Thoracic aorta endothelial cell (primary cell): ENCODE results near the gene ASNS. TPM values are rescaled to one million over a fixed set of nuclear protein-coding genes. Genes with fewer than 3 reads are reported as not detected.

Source experiments
- small RNA-seq: library from RNA; depleted of rRNA; stranded (forward); fragments of <200 nt; gene quantifications from one replicate; pipeline ENCODE3, GENCODE V24; 2012
- total RNA-seq: library from RNA; depleted of rRNA; stranded (reverse); fragments of >200 nt; gene quantifications from 2 replicates; pipeline ENCODE4 v1.2.3, GENCODE V29; 2012

The ASNS gene
- total RNA-seq, result 18.1 and 29.9 TPM in 2 replicates

GRCh38 chr7:97872025-97872669, at the start of gene ASNS:
Gene ASNS, minus strand, starts transcription at chr7:97872408. Its CDS starts 3,252 bp downstream, at chr7:97869156.

Small RNA genes within 50 kb of the gene (small RNA-seq; reads per million reads assigned to genes)
- gene AC005326.1, result not detected
- gene AC079781.2, result not detected
- gene SNRPCP9, result not detected

Other genes with a start within 250 kb of the ASNS start
- gene TAC1, start 140.3 kb downstream of the ASNS start, total RNA-seq, result not detected in 2 replicates
- gene OCM2, start 117.8 kb upstream of the ASNS start, total RNA-seq, result not detected in 2 replicates
- 18.0 and 19.5 TPM in 2 replicates for gene LMTK2, start 234.5 kb upstream of the ASNS start, total RNA-seq